H1 (cell line): ENCODE data around the gene ISLR2. TPM values are rescaled to one million over a fixed set of nuclear protein-coding genes. Genes with fewer than 3 reads are reported as not detected.

Source experiments
- CTCF ChIA-PET: fragments of 300-600 bp; sonication (Branson Sonifier 250); formaldehyde crosslinking; loops from one replicate; lab custom pipeline; 2021; ENCODE audit not compliant: partially characterized antibody; lab: Charles Lee
- POLR2A ChIA-PET: fragments of 300-600 bp; sonication (Branson Sonifier 250); formaldehyde crosslinking; loops from one replicate; lab custom pipeline; 2021; ENCODE audit warnings: inconsistent platforms; ENCODE audit not compliant: partially characterized antibody; lab: Charles Lee
- DNase-seq, 2 experiments: peaks; one replicate each; pipeline versions ENCODE4 v3.0.0 to v3.0.0-alpha.2; 2010 to 2022; ENCODE audit warnings: low spot score in 2 of 2, low read depth in 1 of 2, mixed read lengths in 1 of 2
- FAIRE-seq: peaks from 2 replicates; lab custom pipeline; 2011; peaks lifted over from hg19 to GRCh38; lab: Jason Lieb, UNC
- H2AFZ ChIP-seq: 2 replicates; pipeline ENCODE4 v1.8.1; 2012; ENCODE audit warnings: low read length, inconsistent platforms
- H2AK5ac ChIP-seq: 2 replicates; pipeline ENCODE4 v1.6.1; 2013; ENCODE audit warnings: low read depth, low read length
- H2BK120ac ChIP-seq: replicated peaks from 2 replicates; pipeline ENCODE3; 2013; ENCODE audit warnings: low read depth, low read length, inconsistent platforms
- H2BK12ac ChIP-seq: 2 replicates; pipeline ENCODE4 v1.6.1; 2013; ENCODE audit warnings: low read depth, low read length
- H2BK15ac ChIP-seq: 2 replicates; pipeline ENCODE4 v1.6.1; 2013; ENCODE audit warnings: low read length
- H2BK20ac ChIP-seq: 2 replicates; pipeline ENCODE4 v1.6.1; 2013; ENCODE audit warnings: low read length
- H2BK5ac ChIP-seq: 2 replicates; pipeline ENCODE4 v1.6.1; 2013; ENCODE audit warnings: low read depth, low read length
- H3K14ac ChIP-seq: 2 replicates; pipeline ENCODE4 v1.6.1; 2013; ENCODE audit warnings: inconsistent platforms; ENCODE audit not compliant: insufficient read length
- H3K18ac ChIP-seq: 2 replicates; pipeline ENCODE4 v1.6.1; 2013; ENCODE audit warnings: low read length; ENCODE audit errors: extremely low read depth
- H3K23ac ChIP-seq: 2 replicates; pipeline ENCODE4 v1.6.1; 2013; ENCODE audit warnings: inconsistent platforms; ENCODE audit not compliant: insufficient read length
- H3K23me2 ChIP-seq: 2 replicates; pipeline ENCODE4 v1.6.1; 2013; ENCODE audit warnings: low read depth, low read length
- H3K27ac ChIP-seq: 2 replicates; pipeline ENCODE4 v1.6.1; 2011; ENCODE audit warnings: low read depth, low read length, inconsistent platforms
- H3K27me3 ChIP-seq, 4 experiments: replicated peaks in 1 of 4; 1 replicate in 1 of 4; 2 replicates in 3 of 4; pipeline versions ENCODE4 v1.6.1 to v1.8.1; 2011 to 2013; ENCODE audit warnings: low read length in 3 of 4, mild to moderate bottlenecking in 3 of 4, inconsistent platforms in 2 of 4, mixed read lengths in 2 of 4, moderate library complexity in 1 of 4; ENCODE audit not compliant: control insufficient read depth in 3 of 4, insufficient read depth in 3 of 4; ENCODE audit errors: extremely low read depth in 1 of 4
- H3K36me3 ChIP-seq, 4 experiments: 2 replicates each; pipeline versions ENCODE4 v1.6.1 to v1.8.1; 2011 to 2013; ENCODE audit warnings: mild to moderate bottlenecking in 4 of 4, low read length in 3 of 4, moderate library complexity in 2 of 4, control low read depth in 1 of 4, inconsistent platforms in 1 of 4; ENCODE audit not compliant: insufficient read depth in 4 of 4, control insufficient read depth in 2 of 4
- H3K4ac ChIP-seq: replicated peaks from 2 replicates; pipeline ENCODE3; 2013; ENCODE audit warnings: low read length, low read depth, mixed read lengths, inconsistent platforms; ENCODE audit not compliant: insufficient read length
- H3K4me1 ChIP-seq, 4 experiments: replicated peaks in 1 of 4; 1 replicate in 1 of 4; 2 replicates in 3 of 4; pipeline versions ENCODE4 v1.6.1 to v1.8.1; 2011 to 2013; ENCODE audit warnings: low read length in 3 of 4, inconsistent platforms in 2 of 4, mixed read lengths in 1 of 4; ENCODE audit not compliant: insufficient read depth in 4 of 4, control insufficient read depth in 3 of 4
- H3K4me2 ChIP-seq, 2 experiments: 2 replicates each; pipeline versions ENCODE4 v1.6.1 to v1.8.1; 2011 to 2013; ENCODE audit warnings: low read depth in 2 of 2, low read length in 2 of 2, control low read depth in 1 of 2, inconsistent platforms in 1 of 2, mild to moderate bottlenecking in 1 of 2; ENCODE audit not compliant: insufficient read depth in 1 of 2
- H3K4me3 ChIP-seq, 4 experiments: fragments of 200-600, 300-600 bp in 1 of 4; sonication (generic), shearing (Covaris generic), sonication (Bioruptor Twin) in 1 of 4; 2 replicates each; pipeline versions ENCODE4 v1.5.1 to v1.8.1; 2011 to 2016; ENCODE audit warnings: low read length in 4 of 4, low read depth in 3 of 4, control low read depth in 2 of 4, inconsistent platforms in 2 of 4, mild to moderate bottlenecking in 2 of 4, mixed read lengths in 1 of 4, moderate library complexity in 1 of 4; ENCODE audit not compliant: insufficient read depth in 2 of 4; ENCODE audit errors: extremely low read depth in 1 of 4
- H3K56ac ChIP-seq: replicated peaks from 2 replicates; pipeline ENCODE3; 2013; ENCODE audit warnings: low read depth, mild to moderate bottlenecking, mixed read lengths, low read length, inconsistent platforms; ENCODE audit not compliant: insufficient read length
- H3K79me1 ChIP-seq: 2 replicates; pipeline ENCODE4 v1.6.1; 2013; ENCODE audit warnings: low read depth, low read length, control low read depth
- H3K79me2 ChIP-seq, 2 experiments: 2 replicates each; pipeline versions ENCODE4 v1.6.1 to v1.8.1; 2012 to 2013; ENCODE audit warnings: low read length in 2 of 2, mild to moderate bottlenecking in 2 of 2, inconsistent platforms in 1 of 2; ENCODE audit not compliant: insufficient read depth in 2 of 2, control insufficient read depth in 1 of 2
- H3K9ac ChIP-seq, 4 experiments: replicated peaks in 1 of 4; 1 replicate in 1 of 4; 2 replicates in 3 of 4; pipeline versions ENCODE4 v1.6.1 to v1.8.1; 2011 to 2013; ENCODE audit warnings: low read depth in 3 of 4, low read length in 3 of 4, control low read depth in 2 of 4, mild to moderate bottlenecking in 2 of 4, moderate library complexity in 2 of 4, inconsistent platforms in 1 of 4; ENCODE audit errors: extremely low read depth in 1 of 4
- H3K9me3 ChIP-seq, 2 experiments: 2 replicates each; pipeline versions ENCODE4 v1.6.1 to v1.8.1; 2012 to 2013; ENCODE audit warnings: mild to moderate bottlenecking in 2 of 2, moderate library complexity in 2 of 2, control low read depth in 1 of 2, inconsistent platforms in 1 of 2, low read depth in 1 of 2, low read length in 1 of 2, mixed read lengths in 1 of 2; ENCODE audit not compliant: insufficient read depth in 2 of 2
- H4K20me1 ChIP-seq, 2 experiments: replicated peaks in 1 of 2; 2 replicates each; pipeline versions ENCODE3 to v1.8.1; 2011 to 2013; ENCODE audit warnings: inconsistent platforms in 2 of 2, low read length in 2 of 2, mild to moderate bottlenecking in 1 of 2; ENCODE audit not compliant: insufficient read depth in 2 of 2, control insufficient read depth in 1 of 2
- H4K5ac ChIP-seq: 2 replicates; pipeline ENCODE4 v1.6.1; 2013; ENCODE audit warnings: low read length, low read depth, mixed read lengths, inconsistent platforms; ENCODE audit not compliant: insufficient read length
- H4K8ac ChIP-seq: 2 replicates; pipeline ENCODE4 v1.8.0; 2013; ENCODE audit warnings: mild to moderate bottlenecking, moderate library complexity, low read length, inconsistent platforms; ENCODE audit not compliant: insufficient read depth; ENCODE audit errors: extremely low read depth
- H4K91ac ChIP-seq: replicated peaks from 2 replicates; pipeline ENCODE3; 2013; ENCODE audit warnings: low read length, mixed read lengths, inconsistent platforms; ENCODE audit not compliant: insufficient read length
- ASH2L ChIP-seq: fragments of 200-600, 300-600 bp; sonication (generic); IDR thresholded peaks from one replicate; pipeline ENCODE4 v1.7.1; 2017; ENCODE audit warnings: low read length
- CBX5 ChIP-seq: fragments of 300-800, 300-1000 bp; sonication (generic); IDR thresholded peaks from 2 replicates; pipeline ENCODE4 v1.7.1; 2016; ENCODE audit warnings: antibody characterized with exemption, low read length, low read depth
- CTBP2 ChIP-seq: IDR thresholded peaks from 2 replicates; pipeline ENCODE4 v1.7.0; 2011; ENCODE audit warnings: borderline replicate concordance, mild to moderate bottlenecking, moderate library complexity, mixed read lengths, low read length; ENCODE audit not compliant: insufficient read depth, insufficient read length
- GABPA ChIP-seq: IDR thresholded peaks from 2 replicates; pipeline ENCODE4 v1.6.1; 2011; ENCODE audit warnings: mild to moderate bottlenecking, low read length, moderate library complexity, borderline replicate concordance; ENCODE audit not compliant: insufficient read depth
- PHF8 ChIP-seq: fragments of 200-600 bp; sonication (generic); conservative IDR thresholded peaks from 2 replicates; pipeline ENCODE4 v1.7.1; 2012; ENCODE audit warnings: low read depth, mild to moderate bottlenecking, inconsistent platforms, low read length, moderate library complexity
- SAP30 ChIP-seq: fragments of 300-600 bp; sonication (generic); IDR thresholded peaks from 2 replicates; pipeline ENCODE4 v1.7.1; 2012; ENCODE audit warnings: low read length, moderate library complexity, mild to moderate bottlenecking, inconsistent platforms; ENCODE audit not compliant: insufficient read depth, insufficient replicate concordance
- SIN3A ChIP-seq, 2 experiments: IDR thresholded peaks in 1 of 2; conservative IDR thresholded peaks in 1 of 2; 2 replicates each; pipeline ENCODE4 v1.6.1; 2011 to 2012; ENCODE audit warnings: low read length in 2 of 2, improper control_type of control experiment in 1 of 2, low read depth in 1 of 2, mild to moderate bottlenecking in 1 of 2
- SP4 ChIP-seq: IDR thresholded peaks from 2 replicates; pipeline ENCODE4 v1.6.1; 2012; ENCODE audit warnings: low read length, inconsistent platforms
- WGBS, 2 experiments: shearing (Covaris generic) in 1 of 2; methylation state at CpG; one replicate each; pipeline versions ENCODE4 v1.1.6 to v1.1.7; 2013 to 2015; ENCODE audit warnings: low lambda C conversion rate in 2 of 2, mixed read lengths in 2 of 2, inconsistent platforms in 1 of 2, low coverage in 1 of 2, missing lambda C conversion rate in 1 of 2; ENCODE audit not compliant: insufficient replicate concordance in 2 of 2, insufficient coverage in 1 of 2, insufficient read length in 1 of 2; ENCODE audit errors: extremely low coverage in 1 of 2, missing lambda C conversion rate in 1 of 2; 5-methylcytosine and 5-hydroxymethylcytosine counted together
- polyA plus RNA-seq, 7 experiments: library from polyadenylated mRNA; depleted of rRNA in 3 of 7; stranded (reverse) in 5 of 7; unstranded in 2 of 7; fragments of >200 nt in 5 of 7; fragments of 200-250 nt in 2 of 7; gene quantifications; 1 replicate in 5 of 7; 2 replicates in 1 of 7; 4 replicates in 1 of 7; pipeline versions ENCODE4 v1.2.1 to v1.2.3, GENCODE V29; 2011 to 2013; ENCODE audit warnings: missing spikeins in 2 of 7, mixed read lengths in 2 of 7
- total RNA-seq: library from RNA; stranded (reverse); fragmentation: NEBNext Ultra II Directional; extraction: Animal tissue kit (Norgen Biotek cat#: 25700); gene quantifications from 2 replicates; pipeline ENCODE4 v1.2.1, GENCODE V29; 2021
- TF ChIP-seq, protein P1 (sequence below): IDR thresholded peaks from 2 replicates; pipeline ENCODE4 v1.6.1; 2012; ENCODE audit warnings: inconsistent platforms
- TF ChIP-seq, protein P2 (sequence below): IDR thresholded peaks from 2 replicates; pipeline ENCODE4 v1.6.1; 2012; ENCODE audit warnings: low read length, inconsistent platforms

ISLR2 gene
- total and polyA plus RNA-seq, 2 of the 8 experiments (the other 6 are each of a cell fraction or from before 2014, with no cell fraction given) = 0.47 to 0.58 TPM

DNA sequence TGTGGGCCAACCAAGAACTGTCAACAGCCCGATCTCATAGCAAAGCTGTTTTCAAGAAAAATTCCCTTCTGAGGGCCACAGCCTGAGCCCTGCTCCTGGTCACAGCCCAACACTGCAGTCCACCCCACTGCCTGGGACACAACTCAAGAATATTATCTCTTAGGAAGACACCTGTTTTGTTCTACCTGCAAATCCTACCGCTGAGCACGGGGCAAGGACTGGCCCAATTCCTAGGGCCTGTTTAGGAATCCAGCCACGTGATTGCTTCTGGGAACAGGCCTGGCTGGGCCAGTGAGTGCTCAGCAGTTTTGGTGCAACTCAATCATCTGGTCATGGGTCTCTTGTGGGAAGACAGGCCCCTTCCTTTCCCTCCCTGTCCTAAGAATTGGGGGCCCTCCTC lies 8.3 kb downstream of the ISLR2 start:
- Histone ChIP-seq H3K9me3 (no peaks in the 10 kb centered on the region; a peak in 1 of 4 replicates), H4K91ac (peak overlapping the region; percentile 62), H3K79me1 (no peaks in the 10 kb centered on the region), H3K27ac (no peak overlapping the region), H3K27me3 (peaks cover 31 to 56% (median 51%) of the 10 kb centered on the region in 4 experiments), H3K4ac (no peak overlapping the region), H3K56ac (no peak overlapping the region), H3K4me2 (no peak overlapping the region), H3K23me2 (peaks cover 14% of the 10 kb centered on the region; the same call in 1 of the 2 replicates), H4K5ac (no peak overlapping the region), H3K18ac (no peak overlapping the region; the same call in 1 of the 2 replicates), H3K79me2 (no peaks in the 10 kb centered on the region), H2BK120ac (no peak overlapping the region), H3K9ac (no peak overlapping the region), H3K23ac (no peak overlapping the region), H2BK5ac (peak overlapping the region; percentile 28; the same call in 1 of the 2 replicates), H3K4me1 (peaks cover 8 to 44% (median 25%) of the 10 kb centered on the region in 4 experiments), H3K36me3 (no peaks in the 10 kb centered on the region), H3K4me3 (no peak overlapping the region), H2BK15ac (0 out of 2 replicates have a peak overlapping the region, but pooled peaks have one; percentile 88), H3K14ac (no peak overlapping the region), H2AK5ac (peak overlapping the region; percentile 32; the same call in 1 of the 2 replicates), H2AFZ (no peak overlapping the region), H4K20me1 (peaks cover 0 to 1% of the 10 kb centered on the region in 2 experiments), H2BK12ac (peak overlapping the region; percentile 72; the same call in 1 of the 2 replicates), H4K8ac (no peak overlapping the region), H2BK20ac (no peak overlapping the region)
- CTCF ChIA-PET = interaction anchor here (0.8 to 2.2 kb wide), 8 partner anchors 41 to 182 kb away, joined by 3 to 9 read pairs (median 4); no protein-coding TSS in a partner anchor
- FAIRE-seq (no peak), DNase-seq (no peak)
- POLR2A ChIA-PET = interaction anchor here (1.1 kb wide), 1 partner anchor 169 kb away, joined by 3 read pairs; no protein-coding TSS in a partner anchor
- WGBS, 2 experiments = 77% methylated on average over 4 of the region's 4 CpGs; no CpG with 5 or more reads in 1 of the 2 experiments
- TF ChIP-seq GABPA (no peak), SP4 (no peak), SAP30 (no peak), ASH2L (no peak), SIN3A (conservative IDR thresholded peaks at IDR 0.05 in 1 of 2, IDR thresholded peaks at IDR 0.05 in 1 of 2; ENCODE audit: low read depth in 1 of 2, low read length in 2 of 2) (no peak), CBX5 (no peak), PHF8 (no peak), CTBP2 (no peak)
- TF ChIP-seq, protein P1, sequence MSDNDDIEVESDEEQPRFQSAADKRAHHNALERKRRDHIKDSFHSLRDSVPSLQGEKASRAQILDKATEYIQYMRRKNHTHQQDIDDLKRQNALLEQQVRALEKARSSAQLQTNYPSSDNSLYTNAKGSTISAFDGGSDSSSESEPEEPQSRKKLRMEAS = no peak
- TF ChIP-seq, protein P2, sequence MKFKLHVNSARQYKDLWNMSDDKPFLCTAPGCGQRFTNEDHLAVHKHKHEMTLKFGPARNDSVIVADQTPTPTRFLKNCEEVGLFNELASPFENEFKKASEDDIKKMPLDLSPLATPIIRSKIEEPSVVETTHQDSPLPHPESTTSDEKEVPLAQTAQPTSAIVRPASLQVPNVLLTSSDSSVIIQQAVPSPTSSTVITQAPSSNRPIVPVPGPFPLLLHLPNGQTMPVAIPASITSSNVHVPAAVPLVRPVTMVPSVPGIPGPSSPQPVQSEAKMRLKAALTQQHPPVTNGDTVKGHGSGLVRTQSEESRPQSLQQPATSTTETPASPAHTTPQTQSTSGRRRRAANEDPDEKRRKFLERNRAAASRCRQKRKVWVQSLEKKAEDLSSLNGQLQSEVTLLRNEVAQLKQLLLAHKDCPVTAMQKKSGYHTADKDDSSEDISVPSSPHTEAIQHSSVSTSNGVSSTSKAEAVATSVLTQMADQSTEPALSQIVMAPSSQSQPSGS = no peak
